Astrocyte of the cerebellum (primary cell): ENCODE measurements around the gene FIP1L1.
A peak's percentile ranks its signal among the peaks of the same experiment; 100 is the strongest.

ENCODE experiments used
- DNase-seq: peaks from one replicate; pipeline ENCODE4 v3.0.0-alpha.2; 2011; ENCODE audit warnings: low read depth
- H3K4me3 ChIP-seq: 2 replicates; pipeline ENCODE4 v1.5.1; 2011; ENCODE audit warnings: mild to moderate bottlenecking, low read depth, low read length, moderate library complexity
- in situ Hi-C: cut with HindIII; loops from 2 replicates; pipeline ENCODE4 v1.10.0; 2017; ENCODE audit warnings: low sequenced_read_pairs
- TF ChIP-seq, protein P1 (sequence below): IDR thresholded peaks from 2 replicates; pipeline ENCODE4 v1.5.1; 2012; ENCODE audit warnings: low read length, low read depth, moderate library complexity, mild to moderate bottlenecking; ENCODE audit errors: missing control alignments

FIP1L1 gene

DNA sequence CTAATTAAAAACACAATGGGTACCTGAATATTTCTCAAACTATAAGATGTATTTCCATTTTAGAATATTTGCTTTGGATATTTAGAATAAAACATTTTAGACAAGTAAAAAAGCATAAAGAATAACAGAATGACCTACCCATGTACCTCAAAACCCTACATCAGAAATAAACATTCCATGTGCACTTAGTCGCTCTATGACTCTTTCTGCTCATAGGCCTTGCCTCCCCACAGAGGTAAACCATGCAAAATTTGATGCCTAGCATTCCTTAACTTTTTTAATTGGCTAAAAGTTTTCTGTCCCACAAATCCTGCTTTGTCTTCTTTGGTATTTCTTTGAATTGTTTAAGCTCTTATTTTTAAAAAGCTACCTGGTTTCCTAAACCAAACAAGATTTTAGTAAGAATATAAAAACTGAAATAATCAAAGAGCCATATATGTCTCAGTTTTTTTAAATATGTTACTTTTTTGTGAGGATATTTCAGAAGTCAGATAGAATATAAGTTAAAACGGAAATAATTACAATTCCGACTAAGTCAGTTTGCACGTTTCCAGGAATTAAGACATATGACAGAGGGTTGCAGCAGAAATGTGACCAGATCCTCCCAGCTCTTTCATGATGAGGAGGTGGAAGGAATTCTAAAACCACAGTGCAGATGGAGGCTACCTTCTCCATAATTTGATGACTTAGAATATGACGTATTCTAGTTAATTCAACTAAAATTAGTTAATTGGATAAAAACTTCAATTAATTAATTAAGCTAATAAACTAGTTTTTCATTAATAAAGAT, 102.5 kb downstream of the FIP1L1 start:
- in situ Hi-C loops: no loop called here
- TF ChIP-seq, protein P1, sequence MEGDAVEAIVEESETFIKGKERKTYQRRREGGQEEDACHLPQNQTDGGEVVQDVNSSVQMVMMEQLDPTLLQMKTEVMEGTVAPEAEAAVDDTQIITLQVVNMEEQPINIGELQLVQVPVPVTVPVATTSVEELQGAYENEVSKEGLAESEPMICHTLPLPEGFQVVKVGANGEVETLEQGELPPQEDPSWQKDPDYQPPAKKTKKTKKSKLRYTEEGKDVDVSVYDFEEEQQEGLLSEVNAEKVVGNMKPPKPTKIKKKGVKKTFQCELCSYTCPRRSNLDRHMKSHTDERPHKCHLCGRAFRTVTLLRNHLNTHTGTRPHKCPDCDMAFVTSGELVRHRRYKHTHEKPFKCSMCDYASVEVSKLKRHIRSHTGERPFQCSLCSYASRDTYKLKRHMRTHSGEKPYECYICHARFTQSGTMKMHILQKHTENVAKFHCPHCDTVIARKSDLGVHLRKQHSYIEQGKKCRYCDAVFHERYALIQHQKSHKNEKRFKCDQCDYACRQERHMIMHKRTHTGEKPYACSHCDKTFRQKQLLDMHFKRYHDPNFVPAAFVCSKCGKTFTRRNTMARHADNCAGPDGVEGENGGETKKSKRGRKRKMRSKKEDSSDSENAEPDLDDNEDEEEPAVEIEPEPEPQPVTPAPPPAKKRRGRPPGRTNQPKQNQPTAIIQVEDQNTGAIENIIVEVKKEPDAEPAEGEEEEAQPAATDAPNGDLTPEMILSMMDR: no peak
- H3K4me3 ChIP-seq: no peak overlapping the region
- peak; percentile 42 for DNase-seq

DNA sequence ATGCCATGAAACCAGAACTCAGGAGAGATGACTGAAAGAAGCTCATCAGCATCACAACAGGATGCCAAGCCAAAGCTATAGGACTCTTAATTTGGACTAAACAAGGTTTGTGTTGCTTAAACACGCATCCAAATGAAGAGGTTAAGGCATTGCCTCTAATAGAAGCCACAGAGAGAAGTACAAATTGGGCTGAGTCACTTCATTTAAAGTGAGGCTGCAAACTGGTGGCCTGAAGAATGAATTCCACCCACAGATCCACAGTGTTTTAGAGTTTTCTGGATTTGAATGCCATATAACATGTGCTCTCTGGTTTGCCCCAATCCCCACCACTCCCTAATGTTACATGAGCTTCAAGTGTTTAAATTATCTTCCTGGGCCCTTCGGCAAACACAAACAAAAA, 103.5 kb downstream of the FIP1L1 start:
- in situ Hi-C loops: no loop called here
- H3K4me3 ChIP-seq: no peak overlapping the region
- no peak for DNase-seq
- TF ChIP-seq, protein P1: no peak

DNA sequence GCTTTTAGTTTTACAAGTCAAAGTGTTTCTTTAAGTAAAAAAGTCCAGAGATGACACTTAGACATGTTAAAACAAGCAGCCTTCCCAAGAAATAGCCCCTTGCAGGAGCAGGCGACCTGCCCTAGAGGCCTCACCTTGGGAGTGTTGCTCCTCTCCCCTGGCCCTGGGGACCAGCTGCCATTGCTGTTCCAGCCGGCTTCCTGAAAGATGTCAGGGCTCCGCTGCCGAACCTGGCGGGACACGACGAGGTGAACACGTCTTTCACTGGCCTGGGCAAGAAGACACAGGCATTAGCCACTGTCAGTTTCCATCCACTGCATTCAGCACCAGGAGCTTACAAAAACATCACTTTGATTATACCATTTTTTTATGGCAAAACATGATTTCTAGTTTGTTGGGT, 104.1 kb downstream of the FIP1L1 start:
- TF ChIP-seq, protein P1: no peak
- in situ Hi-C loops: no loop called here
- H3K4me3 ChIP-seq: no peak overlapping the region

DNA sequence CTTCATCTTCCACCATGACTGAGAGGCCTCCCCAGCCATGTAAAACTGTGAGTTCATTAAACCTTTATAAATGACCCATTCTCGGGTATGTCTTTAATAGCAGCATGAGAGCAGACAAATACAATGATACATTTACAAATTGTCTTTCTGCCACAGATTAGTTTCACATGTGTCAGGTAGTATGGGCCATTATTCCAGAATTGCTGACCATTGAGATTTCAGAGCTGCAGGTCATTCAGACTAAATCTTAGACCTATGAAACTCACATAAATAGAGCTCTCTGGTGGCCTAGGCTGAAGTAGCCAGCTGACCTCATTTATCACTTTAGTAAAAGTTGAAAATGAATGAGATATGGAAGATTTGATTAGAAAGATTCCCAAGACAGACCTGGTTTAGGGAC, 105.8 kb downstream of the FIP1L1 start:
- TF ChIP-seq, protein P1: no peak
- no peak for DNase-seq
- no peak overlapping the region for H3K4me3 ChIP-seq
- in situ Hi-C loops: no loop called here

More for the DNA sequence above, 104.1 kb downstream of the FIP1L1 start:
- no peak for DNase-seq

DNA sequence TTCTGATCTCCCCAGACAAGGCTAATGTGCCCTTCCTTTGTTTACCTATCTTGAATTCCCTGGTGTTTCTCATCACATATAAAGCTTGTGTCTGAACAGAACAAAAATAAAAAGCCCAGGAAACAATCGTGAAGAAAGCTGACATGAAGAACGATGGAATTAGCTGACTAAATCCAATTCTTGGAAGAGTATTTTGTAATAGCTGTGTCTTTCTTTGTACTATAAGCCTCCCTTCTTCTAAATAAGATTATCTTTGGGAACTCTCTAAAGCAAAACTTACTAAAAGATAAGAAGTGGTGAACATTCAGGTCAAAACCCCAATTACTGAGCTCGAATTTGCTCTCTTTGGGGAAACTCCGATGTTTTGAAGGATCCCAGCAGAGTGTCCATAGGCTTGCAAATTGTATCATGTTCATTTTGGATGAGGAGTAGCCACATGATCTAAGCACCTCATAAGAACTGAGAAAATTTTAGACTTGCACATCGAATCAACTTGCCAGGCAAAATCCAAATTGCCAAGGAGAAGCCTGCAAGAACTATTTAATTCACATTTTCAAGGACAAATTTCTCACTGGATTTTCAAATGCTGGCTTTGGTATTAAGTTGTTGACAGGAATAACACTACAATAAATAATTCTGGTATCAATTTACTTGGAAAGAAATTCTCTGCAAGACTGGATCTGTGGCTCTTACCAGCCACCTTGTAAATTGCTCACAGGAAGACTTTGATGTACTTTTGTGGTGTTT, 107.6 kb downstream of the FIP1L1 start:
- H3K4me3 ChIP-seq: no peak overlapping the region
- TF ChIP-seq, protein P1: no peak
- in situ Hi-C loops: no loop called here
- DNase-seq: no peak

DNA sequence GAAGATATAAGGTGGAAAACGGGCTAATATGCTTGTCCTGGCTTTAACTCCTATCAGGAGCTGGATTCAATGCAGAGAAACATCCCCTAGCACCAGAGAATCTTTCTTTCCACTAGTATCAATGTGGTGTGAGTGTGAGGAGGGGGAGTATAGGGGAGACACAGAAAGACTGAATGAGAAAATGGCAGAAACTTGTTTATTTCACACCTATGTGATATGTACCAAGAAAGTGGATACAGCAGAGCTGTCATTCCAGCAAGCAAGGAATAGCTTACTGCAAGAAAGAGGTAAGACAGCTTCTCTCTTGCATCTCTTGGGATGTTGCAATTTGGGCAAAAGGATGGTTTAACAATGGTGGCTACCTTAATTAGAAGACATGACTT, 108.2 kb downstream of the FIP1L1 start:
- no peak overlapping the region for H3K4me3 ChIP-seq
- in situ Hi-C loops: no loop called here
- TF ChIP-seq, protein P1: no peak
- DNase-seq: no peak
